ENCODE data around the gene GPR176. TPM values are rescaled to one million over a fixed set of nuclear protein-coding genes. Genes with fewer than 3 reads are reported as not detected.

GPR176 gene
- total RNA-seq, 1 donor: 173 TPM

- Histone ChIP-seq H3K27ac (ENCODE audit: low read depth, low read length) (no peak overlapping the region), H3K9me3 (ENCODE audit: low read depth, low read length) (no peaks in the 10 kb centered on the region), H3K4me1 (ENCODE audit: insufficient read depth, low read length) (no peaks in the 10 kb centered on the region), H2AFZ (ENCODE audit: low read length) (no peak overlapping the region), H3K79me2 (ENCODE audit: insufficient read depth, low read length) (peaks cover 2% of the 10 kb centered on the region), H3K27me3 (ENCODE audit: insufficient read depth, low read length) (no peaks in the 10 kb centered on the region), H3K36me3 (ENCODE audit: insufficient read depth, low read length) (no peaks in the 10 kb centered on the region), H4K20me1 (ENCODE audit: insufficient read depth, low read length) (no peaks in the 10 kb centered on the region), H3K4me3 (ENCODE audit: insufficient read depth, low read length) (no peak overlapping the region), H3K4me2 (ENCODE audit: insufficient read depth, low read length) (no peak overlapping the region)
- no peak for TF ChIP-seq CTCF (IDR thresholded peaks at IDR 0.05; ENCODE audit: extremely low read depth, low read depth, low read length)
- DNase-seq (ENCODE audit: insufficient read length, low spot score, missing footprints): no peak
Measured at GRCh38 chr15:39778021-39778420, 142.0 kb downstream of the GPR176 start.

DNA sequence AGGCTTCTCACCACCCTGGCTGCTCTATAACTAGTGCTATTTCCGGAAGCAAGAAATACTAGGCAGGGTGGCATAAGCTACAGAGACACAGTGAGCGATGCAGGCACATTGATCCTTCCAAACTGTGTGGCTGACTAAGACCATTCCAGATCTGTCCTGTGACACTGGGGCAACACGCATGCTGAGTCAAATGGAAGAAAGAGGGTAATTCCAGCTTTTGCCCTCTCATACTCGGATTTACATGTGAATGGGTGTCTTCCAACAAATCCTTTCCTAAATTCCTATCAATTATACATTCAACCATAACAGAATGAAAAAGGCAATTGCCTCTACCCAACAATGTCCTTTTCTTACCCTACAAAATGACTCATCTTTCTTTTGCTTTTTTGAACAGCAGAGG is 142.6 kb downstream of the GPR176 start:
- no peak overlapping the region for H3K4me2 ChIP-seq (ENCODE audit: insufficient read depth, low read length)
- no peak for TF ChIP-seq CTCF (IDR thresholded peaks at IDR 0.05; ENCODE audit: extremely low read depth, low read depth, low read length)
- DNase-seq (ENCODE audit: insufficient read length, low spot score, missing footprints): no peak
- H2AFZ ChIP-seq (ENCODE audit: low read length): no peak overlapping the region
- no peaks in the 10 kb centered on the region for H4K20me1 ChIP-seq (ENCODE audit: insufficient read depth, low read length)
- no peak overlapping the region for H3K27ac ChIP-seq (ENCODE audit: low read depth, low read length)
- no peaks in the 10 kb centered on the region for H3K27me3 ChIP-seq (ENCODE audit: insufficient read depth, low read length)
- no peaks in the 10 kb centered on the region for H3K36me3 ChIP-seq (ENCODE audit: insufficient read depth, low read length)
- H3K4me3 ChIP-seq (ENCODE audit: insufficient read depth, low read length): no peak overlapping the region
- H3K9me3 ChIP-seq (ENCODE audit: low read depth, low read length): no peaks in the 10 kb centered on the region
- H3K79me2 ChIP-seq (ENCODE audit: insufficient read depth, low read length): no peaks in the 10 kb centered on the region
- H3K4me1 ChIP-seq (ENCODE audit: insufficient read depth, low read length): no peaks in the 10 kb centered on the region

GRCh38 chr15:39776068-39776467 is 144.0 kb downstream of the GPR176 start:
- Histone ChIP-seq H3K9me3 (ENCODE audit: low read depth, low read length) (no peaks in the 10 kb centered on the region), H2AFZ (ENCODE audit: low read length) (no peak overlapping the region), H3K4me3 (ENCODE audit: insufficient read depth, low read length) (no peak overlapping the region), H3K27me3 (ENCODE audit: insufficient read depth, low read length) (no peaks in the 10 kb centered on the region), H3K4me1 (ENCODE audit: insufficient read depth, low read length) (peaks cover 11% of the 10 kb centered on the region), H3K79me2 (ENCODE audit: insufficient read depth, low read length) (no peaks in the 10 kb centered on the region), H3K4me2 (ENCODE audit: insufficient read depth, low read length) (no peak overlapping the region), H3K36me3 (ENCODE audit: insufficient read depth, low read length) (no peaks in the 10 kb centered on the region), H4K20me1 (ENCODE audit: insufficient read depth, low read length) (no peaks in the 10 kb centered on the region), H3K27ac (ENCODE audit: low read depth, low read length) (no peak overlapping the region)
- TF ChIP-seq CTCF (IDR thresholded peaks at IDR 0.05; ENCODE audit: extremely low read depth, low read depth, low read length): no peak
- no peak for DNase-seq (ENCODE audit: insufficient read length, low spot score, missing footprints)

GRCh38 chr15:39774688-39775267 is 145.3 kb downstream of the GPR176 start:
- peaks cover 15% of the 10 kb centered on the region for H3K4me1 ChIP-seq (ENCODE audit: insufficient read depth, low read length)
- no peak overlapping the region for H3K4me3 ChIP-seq (ENCODE audit: insufficient read depth, low read length)
- no peak overlapping the region for H3K4me2 ChIP-seq (ENCODE audit: insufficient read depth, low read length)
- H2AFZ ChIP-seq (ENCODE audit: low read length): no peak overlapping the region
- DNase-seq (ENCODE audit: insufficient read length, low spot score, missing footprints): no peak
- H3K9me3 ChIP-seq (ENCODE audit: low read depth, low read length): no peaks in the 10 kb centered on the region
- TF ChIP-seq CTCF (IDR thresholded peaks at IDR 0.05; ENCODE audit: extremely low read depth, low read depth, low read length): no peak
- no peaks in the 10 kb centered on the region for H3K36me3 ChIP-seq (ENCODE audit: insufficient read depth, low read length)
- no peaks in the 10 kb centered on the region for H3K79me2 ChIP-seq (ENCODE audit: insufficient read depth, low read length)
- no peaks in the 10 kb centered on the region for H4K20me1 ChIP-seq (ENCODE audit: insufficient read depth, low read length)
- no peak overlapping the region for H3K27ac ChIP-seq (ENCODE audit: low read depth, low read length)
- no peaks in the 10 kb centered on the region for H3K27me3 ChIP-seq (ENCODE audit: insufficient read depth, low read length)
